ENCODE results near the gene LFNG. TPM values are rescaled to one million over a fixed set of nuclear protein-coding genes. Genes with fewer than 3 reads are reported as not detected.
"Not testable (repeated sequence)": the region's sequence is repeated elsewhere in the genome, so short reads cannot be mapped to it uniquely, and the experiment has no call there.

LFNG gene
- total and polyA plus RNA-seq, 7 donors: 1.3 to 3.0 (median 2.4) TPM

- ATAC-seq; H3K4me3 ChIP-seq; H3K27ac ChIP-seq; H3K4me1 ChIP-seq; H3K9me3 ChIP-seq; H3K36me3 ChIP-seq (ENCODE audit: insufficient read depth in 1 of 2, low read depth in 1 of 2); intact Hi-C loops (cut with DNase I); H3K27me3 ChIP-seq (ENCODE audit: insufficient read depth in 3 of 3, low read length in 2 of 3): not testable (repeated sequence)
- WGBS, 3 donors: 76 to 82% (median 82%) methylated on average over 7 to 12 of the region's 15 CpGs
- peak; percentile 3 to 19 for DNase-seq
These were observed 12.7 kb downstream of the LFNG start for GRCh38 chr7:2532199-2532772.

- H3K27ac ChIP-seq; H3K27me3 ChIP-seq (ENCODE audit: insufficient read depth in 3 of 3, low read length in 2 of 3); intact Hi-C loops (cut with DNase I); H3K36me3 ChIP-seq (ENCODE audit: insufficient read depth in 1 of 2, low read depth in 1 of 2); H3K4me1 ChIP-seq; H3K4me3 ChIP-seq; H3K9me3 ChIP-seq; ATAC-seq: not testable (repeated sequence)
- peak in 1 of 2 donors; percentile 5 for DNase-seq
- WGBS, 3 donors: 71 to 87% (median 75%) methylated on average over 4 to 5 of the region's 8 CpGs
These were observed 13.2 kb downstream of the LFNG start for GRCh38 chr7:2532816-2533215.

GRCh38 chr7:2533566-2533965, 14.0 kb downstream of the LFNG start:
- intact Hi-C loops (cut with DNase I); H3K9me3 ChIP-seq; H3K4me1 ChIP-seq; H3K27me3 ChIP-seq (ENCODE audit: insufficient read depth in 3 of 3, low read length in 2 of 3); H3K4me3 ChIP-seq; H3K27ac ChIP-seq; ATAC-seq; DNase-seq: not testable (repeated sequence)
- peaks cover 0 to 12% of the 10 kb centered on the region in 2 donors for H3K36me3 ChIP-seq (ENCODE audit: insufficient read depth in 1 of 2, low read depth in 1 of 2)
- WGBS, 3 donors: 30 to 44% (median 42%) methylated on average over 2 to 3 of the region's 8 CpGs

- H3K4me1 ChIP-seq; H3K9me3 ChIP-seq; H3K27me3 ChIP-seq (ENCODE audit: insufficient read depth in 3 of 3, low read length in 2 of 3); intact Hi-C loops (cut with DNase I); H3K27ac ChIP-seq; ATAC-seq; DNase-seq; H3K4me3 ChIP-seq: not testable (repeated sequence)
- peaks cover 3 to 19% of the 10 kb centered on the region in 2 donors for H3K36me3 ChIP-seq (ENCODE audit: insufficient read depth in 1 of 2, low read depth in 1 of 2)
- WGBS, 3 donors: 84% methylated on average over 22 of the region's 34 CpGs; no CpG with 5 or more reads in 2 of the 3 donors
These were observed 14.6 kb downstream of the LFNG start for GRCh38 chr7:2534214-2534613.

GRCh38 chr7:2535872-2536627, 16.5 kb downstream of the LFNG start:
- H3K27ac ChIP-seq; H3K4me3 ChIP-seq; H3K9me3 ChIP-seq; H3K27me3 ChIP-seq (ENCODE audit: insufficient read depth in 3 of 3, low read length in 2 of 3); intact Hi-C loops (cut with DNase I); H3K4me1 ChIP-seq; ATAC-seq: not testable (repeated sequence)
- DNase-seq: peak in 1 of 2 donors; percentile 3
- peaks cover 5 to 36% of the 10 kb centered on the region in 2 donors for H3K36me3 ChIP-seq (ENCODE audit: insufficient read depth in 1 of 2, low read depth in 1 of 2)
- 61 to 78% (median 69%) methylated on average over 5 to 18 of the region's 19 CpGs for WGBS, 3 donors

GRCh38 chr7:2537981-2538851, 18.6 kb downstream of the LFNG start:
- H3K4me3 ChIP-seq: no peak overlapping the region
- intact Hi-C loops (cut with DNase I): no loop called here
- TF ChIP-seq CTCF (IDR thresholded peaks at IDR 0.05): no peak
- 86 to 91% (median 88%) methylated on average over 42 to 47 of the region's 47 CpGs for WGBS, 3 donors
- no peaks in the 10 kb centered on the region for H3K4me1 ChIP-seq
- ATAC-seq: no peak
- no peaks in the 10 kb centered on the region for H3K9me3 ChIP-seq
- DNase-seq: peak; percentile 17 to 47
- no peaks in the 10 kb centered on the region for H3K27me3 ChIP-seq (ENCODE audit: insufficient read depth in 3 of 3, low read length in 2 of 3)
- H3K27ac ChIP-seq: no peak overlapping the region
- peaks cover 5 to 58% of the 10 kb centered on the region in 2 donors for H3K36me3 ChIP-seq (ENCODE audit: insufficient read depth in 1 of 2, low read depth in 1 of 2)

All from psoas muscle (tissue), 8 donors.